Measurements from ENCODE around the gene DOCK4. TPM values are rescaled to one million over a fixed set of nuclear protein-coding genes. Genes with fewer than 3 reads are reported as not detected.
A peak's percentile ranks its signal among the peaks of the same experiment; 100 is the strongest.

The DOCK4 gene
- total RNA-seq, 4 donors from 2014 or later: 12.7 to 28.4 (median 19.5) TPM

GRCh38 chr7:111955616-111956015 is 250.6 kb downstream of the DOCK4 start:
- Histone ChIP-seq H3K9me3 (no peaks in the 10 kb centered on the region), H3K27ac (no peak overlapping the region), H3K27me3 (no peaks in the 10 kb centered on the region), H3K4me1 (no peaks in the 10 kb centered on the region), H3K36me3 (no peaks in the 10 kb centered on the region), H3K4me3 (no peak overlapping the region)
- TF ChIP-seq POLR2AphosphoS5 (IDR thresholded peaks at IDR 0.05) (no peak), POLR2A (IDR thresholded peaks at IDR 0.05) (no peak), CTCF (IDR thresholded peaks at IDR 0.05) (no peak), EP300 (IDR thresholded peaks at IDR 0.05; ENCODE audit: low read depth) (no peak)
- in situ Hi-C loops (cut with MboI; ENCODE audit: low pct_ligation_motif_present in 1 of 4, low pct_unique_long_range_greater_than_20kb in 1 of 4, low sequenced_read_pairs in 3 of 4) (no loop called here), intact Hi-C loops (cut with DNase I; ENCODE audit: low total_unique reads) (no loop called here)
- no peak for DNase-seq
- WGBS, 2 donors (ENCODE audit: low coverage in 1 of 2): 63 to 90% methylated on average over 1 of the region's 1 CpG

GRCh38 chr7:111954474-111955381 is 251.5 kb downstream of the DOCK4 start:
- no peak for DNase-seq
- no peaks in the 10 kb centered on the region for H3K9me3 ChIP-seq
- H3K27me3 ChIP-seq: no peaks in the 10 kb centered on the region
- in situ Hi-C loops (cut with MboI; ENCODE audit: low pct_ligation_motif_present in 1 of 4, low pct_unique_long_range_greater_than_20kb in 1 of 4, low sequenced_read_pairs in 3 of 4): no loop called here
- H3K36me3 ChIP-seq: no peaks in the 10 kb centered on the region
- intact Hi-C loops (cut with DNase I; ENCODE audit: low total_unique reads): no loop called here
- no peak overlapping the region for H3K4me3 ChIP-seq
- no peak overlapping the region for H3K27ac ChIP-seq
- TF ChIP-seq POLR2A (IDR thresholded peaks at IDR 0.05) (no peak), POLR2AphosphoS5 (IDR thresholded peaks at IDR 0.05) (no peak), CTCF (IDR thresholded peaks at IDR 0.05) (no peak), EP300 (IDR thresholded peaks at IDR 0.05; ENCODE audit: low read depth) (no peak)
- WGBS, 2 donors (ENCODE audit: low coverage in 1 of 2): 58 to 85% methylated on average over 2 to 15 of the region's 15 CpGs
- H3K4me1 ChIP-seq: no peaks in the 10 kb centered on the region

GRCh38 chr7:111954056-111954455 is 252.1 kb downstream of the DOCK4 start:
- 90 to 95% methylated on average over 2 to 5 of the region's 5 CpGs for WGBS, 2 donors (ENCODE audit: low coverage in 1 of 2)
- intact Hi-C loops (cut with DNase I; ENCODE audit: low total_unique reads) (no loop called here), in situ Hi-C loops (cut with MboI; ENCODE audit: low pct_ligation_motif_present in 1 of 4, low pct_unique_long_range_greater_than_20kb in 1 of 4, low sequenced_read_pairs in 3 of 4) (no loop called here)
- Histone ChIP-seq H3K27ac (no peak overlapping the region), H3K4me1 (no peaks in the 10 kb centered on the region), H3K27me3 (no peaks in the 10 kb centered on the region), H3K9me3 (no peaks in the 10 kb centered on the region), H3K36me3 (no peaks in the 10 kb centered on the region), H3K4me3 (no peak overlapping the region)
- TF ChIP-seq CTCF (IDR thresholded peaks at IDR 0.05) (peak in 1 of 5 experiments; percentile 3), POLR2A (IDR thresholded peaks at IDR 0.05) (no peak)
- DNase-seq: no peak

- H3K4me3 ChIP-seq: no peak overlapping the region
- no peaks in the 10 kb centered on the region for H3K4me1 ChIP-seq
- TF ChIP-seq CTCF (IDR thresholded peaks at IDR 0.05): peak in 1 of 5 experiments; percentile 6
- no peak for TF ChIP-seq EP300 (IDR thresholded peaks at IDR 0.05; ENCODE audit: low read depth)
- TF ChIP-seq POLR2AphosphoS5 (IDR thresholded peaks at IDR 0.05): no peak
- TF ChIP-seq POLR2A (IDR thresholded peaks at IDR 0.05): no peak
- no peaks in the 10 kb centered on the region for H3K27me3 ChIP-seq
- intact Hi-C loops (cut with DNase I; ENCODE audit: low total_unique reads): no loop called here
- H3K27ac ChIP-seq: no peak overlapping the region
- H3K36me3 ChIP-seq: no peaks in the 10 kb centered on the region
- 0 to 4% methylated on average over 1 of the region's 1 CpG for WGBS, 2 donors (ENCODE audit: low coverage in 1 of 2)
- in situ Hi-C loops (cut with MboI; ENCODE audit: low pct_ligation_motif_present in 1 of 4, low pct_unique_long_range_greater_than_20kb in 1 of 4, low sequenced_read_pairs in 3 of 4): no loop called here
- no peak for DNase-seq
- no peaks in the 10 kb centered on the region for H3K9me3 ChIP-seq
Measured at GRCh38 chr7:111953611-111954010, 252.6 kb downstream of the DOCK4 start.
